Measurements from ENCODE around the gene CNKSR1.
"Not testable (repeated sequence)": the region's sequence is repeated elsewhere in the genome, so short reads cannot be mapped to it uniquely, and the experiment has no call there.

CNKSR1 gene

GRCh38 chr1:26188477-26188876 lies 11.2 kb downstream of the CNKSR1 start:
- DNase-seq: no peak

- no peak for DNase-seq
Measured at GRCh38 chr1:26189331-26189730, 12.0 kb downstream of the CNKSR1 start.

- DNase-seq: no peak
Measured at GRCh38 chr1:26189751-26190275, 12.5 kb downstream of the CNKSR1 start.

GRCh38 chr1:26190373-26190987 lies 13.2 kb downstream of the CNKSR1 start, which contains the start of gene CATSPER4:
CATSPER4 (plus strand) TSS chr1:26190602; CDS start chr1:26190628, 26 bp downstream.
- no peak for DNase-seq

- DNase-seq: no peak
Measured at GRCh38 chr1:26191739-26192138, 14.4 kb downstream of the CNKSR1 start.

GRCh38 chr1:26195805-26196204 lies 18.5 kb downstream of the CNKSR1 start:
- DNase-seq: no peak

- DNase-seq: no peak
Measured at GRCh38 chr1:26197301-26197700, 20.0 kb downstream of the CNKSR1 start.

GRCh38 chr1:26197813-26198212 lies 20.5 kb downstream of the CNKSR1 start:
- DNase-seq: no peak

GRCh38 chr1:26200413-26200812 lies 23.1 kb downstream of the CNKSR1 start:
- no peak for DNase-seq

GRCh38 chr1:26203642-26204318 lies 26.5 kb downstream of the CNKSR1 start:
- DNase-seq: no peak

GRCh38 chr1:26210147-26210870 lies 33.0 kb downstream of the CNKSR1 start:
- DNase-seq: no peak

GRCh38 chr1:26212726-26213125 lies 35.4 kb downstream of the CNKSR1 start:
- DNase-seq: no peak

- no peak for DNase-seq
Measured at GRCh38 chr1:26213335-26213905, 36.1 kb downstream of the CNKSR1 start.

- no peak for DNase-seq
Measured at GRCh38 chr1:26215246-26215645, 38.0 kb downstream of the CNKSR1 start.

GRCh38 chr1:26218906-26219494 lies 41.7 kb downstream of the CNKSR1 start:
- no peak for DNase-seq

- no peak for DNase-seq
Measured at GRCh38 chr1:26220199-26220912, 43.1 kb downstream of the CNKSR1 start.

GRCh38 chr1:26221094-26221493 lies 43.8 kb downstream of the CNKSR1 start:
- DNase-seq: no peak

GRCh38 chr1:26224606-26225005 lies 47.3 kb downstream of the CNKSR1 start:
- no peak for DNase-seq

- no peak for DNase-seq
Measured at GRCh38 chr1:26225033-26225831, 47.9 kb downstream of the CNKSR1 start.

- DNase-seq: not testable (repeated sequence)
Measured at GRCh38 chr1:26230682-26231081, 53.4 kb downstream of the CNKSR1 start.

- peak; percentile 97 for DNase-seq
Measured at GRCh38 chr1:26233903-26234643, 56.8 kb downstream of the CNKSR1 start, which contains the start of gene CEP85. CEP85 (plus strand) TSS chr1:26234200; CDS start chr1:26239784, 5,584 bp downstream.

Data from NCI-H510A treated with DMSO at 0.1 percent for 48 hours (cell line).